ENCODE measurements around the gene MOB1A.

The MOB1A gene

DNA sequence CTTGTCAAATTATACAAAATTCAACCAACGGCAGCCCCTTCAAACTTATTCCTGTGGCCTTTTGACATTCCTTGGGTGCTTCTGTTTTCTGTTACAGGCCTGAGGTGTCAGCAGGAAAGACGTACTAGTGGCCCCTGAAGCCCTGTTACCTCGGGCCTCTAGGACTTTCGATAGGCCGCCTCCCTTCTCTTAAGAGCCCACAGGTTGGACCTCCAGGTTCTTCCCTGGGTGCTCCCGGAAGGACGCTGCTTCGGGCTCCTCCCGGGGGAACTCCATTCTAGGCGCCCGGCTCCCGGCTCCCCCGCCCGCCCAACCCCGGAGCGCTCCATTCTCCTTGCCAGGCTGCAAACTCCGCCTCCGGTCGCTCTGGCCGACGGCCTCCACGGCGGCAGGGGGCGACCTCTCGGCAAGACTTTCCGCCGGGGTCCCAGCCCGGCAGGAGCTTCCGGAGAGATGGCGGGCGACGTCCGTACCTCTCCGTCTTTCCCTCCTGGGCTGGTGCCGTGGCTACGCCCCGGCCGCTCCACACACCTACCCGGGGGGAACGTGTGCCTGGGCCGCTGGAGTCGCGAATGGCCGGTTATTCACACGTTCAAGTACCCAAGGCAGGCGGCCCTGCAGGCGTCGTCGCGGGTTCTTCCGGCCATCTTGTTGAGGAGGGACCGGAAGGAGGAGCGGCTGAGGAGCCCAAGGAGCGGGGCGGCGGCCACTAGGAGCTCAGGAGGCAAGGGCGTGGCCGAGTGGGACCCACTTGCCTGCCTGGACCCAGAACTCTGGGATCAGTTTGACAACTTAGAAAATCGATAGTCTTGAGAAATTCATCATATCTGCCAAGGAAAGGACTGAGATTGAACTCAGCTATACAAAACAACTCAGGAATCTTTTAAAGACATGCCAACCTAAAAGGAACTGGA, 58.5 kb downstream of the MOB1A start:
- ATAC-seq (ENCODE audit: low read depth): peak; percentile 96
- H3K9me3 Mint-ChIP-seq: peaks cover 5% of the 10 kb centered on the region
- no peaks in the 10 kb centered on the region for H3K27me3 Mint-ChIP-seq
- peaks cover 4% of the 10 kb centered on the region for H3K4me1 Mint-ChIP-seq
- peak overlapping the region; percentile 92 for H3K27ac Mint-ChIP-seq
- peak overlapping the region; percentile 87 for H3K4me3 Mint-ChIP-seq
- peaks cover 11% of the 10 kb centered on the region for H3K36me3 Mint-ChIP-seq
- DNase-seq (ENCODE audit: low spot score in 2 of 2): peak; percentile 81 to 88

DNA sequence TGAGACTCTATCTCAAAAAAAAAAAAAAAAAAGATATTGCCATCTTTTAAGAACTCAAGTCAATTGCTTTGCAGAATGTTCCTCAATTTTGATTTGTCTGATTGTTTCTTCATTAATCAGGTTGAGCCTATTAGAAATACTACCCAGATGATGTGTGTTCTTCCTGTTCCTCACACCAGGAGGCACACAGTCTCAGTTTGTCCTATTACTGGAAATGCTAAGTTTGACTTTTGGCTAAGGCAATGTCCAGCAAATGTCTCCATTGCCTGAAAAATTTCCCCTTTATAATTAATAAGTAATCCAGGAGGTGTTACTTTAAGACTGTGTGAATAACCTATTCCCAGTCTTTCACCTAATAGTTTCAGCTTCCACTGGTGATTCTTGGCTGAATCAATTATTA, 59.3 kb downstream of the MOB1A start:
- no peak for ATAC-seq (ENCODE audit: low read depth)
- Mint-ChIP-seq H3K4me3 (no peak overlapping the region), H3K4me1 (peaks cover 4% of the 10 kb centered on the region), H3K27me3 (no peaks in the 10 kb centered on the region), H3K36me3 (peaks cover 11% of the 10 kb centered on the region), H3K27ac (no peak overlapping the region), H3K9me3 (peaks cover 5% of the 10 kb centered on the region)
- DNase-seq (ENCODE audit: low spot score in 2 of 2): no peak

DNA sequence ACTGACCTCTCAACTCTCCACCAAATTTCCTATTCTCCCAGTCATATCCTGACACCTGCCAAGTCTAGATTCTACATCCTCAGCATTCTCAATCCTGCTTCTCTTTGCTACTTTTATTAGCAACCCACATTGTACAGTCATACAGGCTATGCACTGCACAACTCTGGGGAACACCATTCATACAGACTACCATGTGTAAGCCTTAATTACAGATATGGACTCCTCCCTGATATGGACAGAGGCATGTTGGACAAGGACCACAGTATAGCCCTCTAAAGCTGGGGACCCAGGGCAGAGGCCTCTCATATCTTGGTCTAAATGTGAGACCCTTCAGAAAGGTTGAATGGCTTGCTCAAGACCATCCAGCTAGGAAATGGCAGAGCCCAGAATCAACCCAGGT, 67.3 kb downstream of the MOB1A start:
- Mint-ChIP-seq H3K27me3 (peaks cover 2% of the 10 kb centered on the region), H3K4me3 (no peak overlapping the region), H3K4me1 (no peaks in the 10 kb centered on the region), H3K27ac (no peak overlapping the region), H3K36me3 (peaks cover 3% of the 10 kb centered on the region), H3K9me3 (no peaks in the 10 kb centered on the region)
- no peak for ATAC-seq (ENCODE audit: low read depth)
- no peak for DNase-seq (ENCODE audit: low spot score in 2 of 2)

DNA sequence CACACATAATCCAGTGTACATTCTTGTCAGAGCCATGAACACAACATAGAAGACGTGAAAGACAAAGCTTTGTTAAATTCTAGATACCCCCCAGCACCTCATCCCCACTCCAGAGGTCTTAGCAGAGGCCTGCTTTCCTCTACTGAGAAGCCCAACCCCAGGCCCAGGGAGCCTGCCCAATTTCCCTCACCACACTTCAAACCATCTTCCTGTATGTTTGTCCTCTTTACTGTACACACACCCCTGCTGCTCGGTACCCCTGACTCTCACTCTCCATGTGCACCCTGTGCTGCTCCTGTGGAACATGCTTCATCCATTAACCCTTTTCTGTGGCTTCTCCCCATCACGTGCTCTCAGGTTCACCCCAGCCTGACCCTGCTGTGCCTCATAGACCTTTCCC, 68.1 kb downstream of the MOB1A start:
- ATAC-seq (ENCODE audit: low read depth) (no peak), DNase-seq (ENCODE audit: low spot score in 2 of 2) (no peak)
- H3K27ac Mint-ChIP-seq: no peak overlapping the region
- H3K4me1 Mint-ChIP-seq: no peaks in the 10 kb centered on the region
- H3K9me3 Mint-ChIP-seq: no peaks in the 10 kb centered on the region
- peaks cover 3% of the 10 kb centered on the region for H3K36me3 Mint-ChIP-seq
- no peak overlapping the region for H3K4me3 Mint-ChIP-seq
- H3K27me3 Mint-ChIP-seq: peaks cover 2% of the 10 kb centered on the region

DNA sequence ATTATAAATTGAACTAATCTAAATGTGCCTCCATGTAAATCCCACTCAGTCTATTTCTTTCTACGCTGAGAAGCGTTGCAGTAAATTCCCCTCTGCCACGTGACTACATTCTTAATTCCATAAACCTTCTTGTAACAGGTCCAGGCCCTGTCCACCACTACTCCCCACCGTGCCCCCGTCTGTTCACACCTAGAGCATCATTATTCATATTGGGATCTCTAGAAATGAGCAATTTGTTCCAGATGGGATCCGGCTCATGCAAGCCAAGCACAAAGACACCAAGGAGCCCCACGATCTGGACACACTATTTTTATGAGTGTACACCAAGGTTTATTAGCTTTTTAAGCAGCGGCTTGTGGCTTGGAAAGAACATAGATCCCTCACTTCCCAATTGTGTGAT, 69.1 kb downstream of the MOB1A start:
- Mint-ChIP-seq H3K27ac (no peak overlapping the region), H3K27me3 (peaks cover 2% of the 10 kb centered on the region), H3K4me1 (no peaks in the 10 kb centered on the region), H3K9me3 (no peaks in the 10 kb centered on the region), H3K4me3 (no peak overlapping the region), H3K36me3 (peaks cover 3% of the 10 kb centered on the region)
- no peak for DNase-seq (ENCODE audit: low spot score in 2 of 2)
- no peak for ATAC-seq (ENCODE audit: low read depth)

DNA sequence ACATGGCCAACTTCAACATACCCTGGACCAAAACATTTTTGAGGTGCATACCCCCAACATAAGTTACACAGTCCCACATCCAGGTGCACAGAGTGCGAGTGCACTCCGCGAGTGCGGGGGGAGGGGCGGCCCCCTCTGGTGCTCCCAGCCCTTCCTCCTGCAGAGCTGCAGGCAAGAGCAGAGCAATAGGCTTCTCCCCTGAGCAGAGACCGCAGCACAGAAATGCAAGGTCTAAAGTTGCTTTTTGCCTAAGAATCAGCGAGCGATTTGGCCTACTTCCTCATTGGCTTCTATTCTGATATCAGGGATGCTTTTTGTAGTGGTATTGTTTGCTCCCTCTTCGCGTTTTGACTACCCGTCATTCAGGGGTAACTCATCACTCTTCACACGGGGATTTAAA, 71.6 kb downstream of the MOB1A start:
- H3K27ac Mint-ChIP-seq: no peak overlapping the region
- H3K36me3 Mint-ChIP-seq: peaks cover 7% of the 10 kb centered on the region
- H3K4me1 Mint-ChIP-seq: no peaks in the 10 kb centered on the region

DNA sequence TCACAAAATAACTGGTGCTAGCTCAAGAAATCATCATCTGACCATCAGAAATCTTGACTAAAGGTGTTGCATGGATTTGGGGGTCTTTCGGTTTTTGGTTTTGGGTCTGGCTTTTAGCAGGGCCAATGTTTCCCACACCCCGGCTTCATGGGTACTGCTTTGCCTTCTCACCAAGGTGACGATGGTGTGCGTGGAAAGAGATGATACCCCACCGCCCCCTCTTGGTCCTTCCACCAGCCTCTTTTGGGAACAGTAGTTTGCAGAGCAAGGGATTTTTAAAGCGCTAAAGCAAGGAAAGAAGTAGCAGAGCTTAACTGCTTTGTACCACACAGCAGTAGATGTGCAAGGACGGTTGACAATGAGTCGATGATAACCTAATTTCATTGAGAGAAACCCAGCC, 73.3 kb downstream of the MOB1A start:
- H3K27me3 Mint-ChIP-seq: no peaks in the 10 kb centered on the region
- no peaks in the 10 kb centered on the region for H3K9me3 Mint-ChIP-seq
- no peak overlapping the region for H3K4me3 Mint-ChIP-seq
- no peak for ATAC-seq (ENCODE audit: low read depth)
- H3K4me1 Mint-ChIP-seq: no peaks in the 10 kb centered on the region
- no peak for DNase-seq (ENCODE audit: low spot score in 2 of 2)
- peaks cover 13% of the 10 kb centered on the region for H3K36me3 Mint-ChIP-seq
- H3K27ac Mint-ChIP-seq: no peak overlapping the region

More for the DNA sequence above, 71.6 kb downstream of the MOB1A start:
- Mint-ChIP-seq H3K9me3 (no peaks in the 10 kb centered on the region), H3K4me3 (no peak overlapping the region), H3K27me3 (peaks cover 2% of the 10 kb centered on the region)
- ATAC-seq (ENCODE audit: low read depth) (no peak), DNase-seq (ENCODE audit: low spot score in 2 of 2) (no peak)

DNA sequence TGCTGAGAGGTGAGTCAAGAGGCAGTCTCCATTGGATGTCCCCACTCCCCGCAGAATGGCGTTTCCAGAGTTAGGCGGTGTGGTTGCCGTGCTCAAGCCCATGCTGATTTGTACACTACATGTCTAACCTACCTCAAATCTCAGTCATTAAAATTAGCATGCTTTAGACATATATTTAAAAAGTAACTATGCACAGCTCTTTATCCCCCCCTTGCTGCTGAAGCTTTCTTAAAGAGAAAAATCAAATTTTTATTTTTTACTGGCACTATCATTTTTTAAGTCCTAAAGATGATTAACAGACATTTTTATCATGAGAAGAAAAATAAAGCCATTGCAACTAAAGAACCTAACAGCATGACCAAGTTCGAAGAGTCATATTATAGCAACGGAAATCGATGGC, 73.8 kb downstream of the MOB1A start:
- H3K4me1 Mint-ChIP-seq: no peaks in the 10 kb centered on the region
- H3K36me3 Mint-ChIP-seq: peaks cover 15% of the 10 kb centered on the region
- no peak for DNase-seq (ENCODE audit: low spot score in 2 of 2)
- no peak overlapping the region for H3K27ac Mint-ChIP-seq
- no peaks in the 10 kb centered on the region for H3K27me3 Mint-ChIP-seq
- no peak for ATAC-seq (ENCODE audit: low read depth)
- H3K9me3 Mint-ChIP-seq: no peaks in the 10 kb centered on the region
- H3K4me3 Mint-ChIP-seq: no peak overlapping the region

DNA sequence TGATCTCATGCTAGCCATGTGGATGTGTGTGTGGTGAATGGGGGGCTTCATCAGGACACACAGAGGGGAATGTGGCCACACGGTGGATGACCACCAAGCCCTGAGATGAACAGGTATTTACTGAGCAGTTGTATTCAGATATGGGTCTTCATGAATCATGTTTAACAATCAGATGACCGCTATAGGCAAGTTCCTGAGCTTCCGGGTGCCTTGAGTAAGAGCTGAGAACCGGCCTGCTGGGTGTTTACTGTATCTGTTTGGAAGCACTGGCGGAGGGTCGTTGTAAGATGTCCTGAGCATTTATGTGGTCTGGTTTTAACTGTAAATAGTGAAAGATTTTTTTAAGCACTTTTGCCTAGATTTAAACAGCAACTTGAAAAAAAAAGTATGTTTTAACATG, 74.9 kb downstream of the MOB1A start:
- Mint-ChIP-seq H3K36me3 (peaks cover 25% of the 10 kb centered on the region), H3K9me3 (no peaks in the 10 kb centered on the region), H3K27ac (no peak overlapping the region), H3K4me1 (no peaks in the 10 kb centered on the region), H3K4me3 (no peak overlapping the region), H3K27me3 (no peaks in the 10 kb centered on the region)
- ATAC-seq (ENCODE audit: low read depth): no peak
- DNase-seq (ENCODE audit: low spot score in 2 of 2): no peak

Data from memory B cell (primary cell).